Activated T-helper 17 cell treated with anti-CD3 and anti-CD28 coated beads, Interleukin-2, amount 50 U/mL, for 72 hours (primary cell): ENCODE data around the gene DDX55. TPM values are rescaled to one million over a fixed set of nuclear protein-coding genes. Genes with fewer than 3 reads are reported as not detected.

Experiments used
- total RNA-seq, 2 donors: library from RNA; stranded (reverse); gene quantifications; one replicate each; pipeline ENCODE4 v1.2.3, GENCODE V29; 2022

Gene DDX55
- total RNA-seq, 2 donors from 2014 or later = 28.8 to 51.6 TPM

Other genes starting within 250 kb of the DDX55 start
- 10 to 100 TPM; 59.8 to 64.0 TPM for gene SBNO1, start 237.3 kb upstream of the DDX55 start, total RNA-seq
- 10 to 100 TPM; 48.9 to 67.2 TPM for gene KMT5A, start 218.0 kb upstream of the DDX55 start, total RNA-seq
- gene RILPL2, start 165.4 kb upstream of the DDX55 start, total RNA-seq = 10 to 100 TPM; 12.3 to 12.6 TPM
- 10 to 100 TPM; 23.5 to 31.4 TPM for gene SNRNP35, start 144.0 kb upstream of the DDX55 start, total RNA-seq
- 1 to 10 TPM; 3.2 to 3.5 TPM for gene RILPL1, start 68.4 kb upstream of the DDX55 start, total RNA-seq
- gene TMED2, start 17.5 kb upstream of the DDX55 start, total RNA-seq = 100 to 1,000 TPM; 107 to 177 TPM
- 10 to 100 TPM; 51.6 to 91.4 TPM for gene EIF2B1, start 31.6 kb downstream of the DDX55 start, total RNA-seq
- 10 to 100 TPM; 38.3 to 67.4 TPM for gene GTF2H3, start 31.7 kb downstream of the DDX55 start, total RNA-seq
- gene TCTN2, start 69.0 kb downstream of the DDX55 start, total RNA-seq = 1 to 10 TPM; 5.6 to 6.3 TPM
- gene ATP6V0A2, start 110.3 kb downstream of the DDX55 start, total RNA-seq = 10 to 100 TPM; 65.8 to 70.3 TPM
- under 1 TPM; 0.26 to 0.30 TPM for gene DNAH10, start 160.2 kb downstream of the DDX55 start, total RNA-seq